SJCRH30 (cell line): Measurements from ENCODE around the gene CYB5R2. TPM values are rescaled to one million over a fixed set of nuclear protein-coding genes. Genes with fewer than 3 reads are reported as not detected.
A peak's percentile ranks its signal among the peaks of the same experiment; 100 is the strongest.
"Not testable (repeated sequence)": the region's sequence is repeated elsewhere in the genome, so short reads cannot be mapped to it uniquely, and the experiment has no call there.

Source experiments
- DNase-seq, 2 experiments: peaks; one replicate each; pipeline ENCODE4 v3.0.0-alpha.2; 2015 to 2020
- H3K27ac ChIP-seq: fragments of 250-450 bp; sonication (Bioruptor Pico); 2 replicates; pipeline ENCODE4 v1.5.1; 2020; ENCODE audit warnings: mild to moderate bottlenecking, moderate library complexity
- H3K27me3 ChIP-seq: fragments of 250-450 bp; sonication (Bioruptor Pico); 2 replicates; pipeline ENCODE4 v1.5.1; 2020; ENCODE audit warnings: mild to moderate bottlenecking, moderate library complexity
- H3K36me3 ChIP-seq: fragments of 250-450 bp; sonication (Bioruptor Pico); 2 replicates; pipeline ENCODE4 v1.5.1; 2020; ENCODE audit warnings: mild to moderate bottlenecking, moderate library complexity
- H3K4me1 ChIP-seq: fragments of 250-450 bp; sonication (Bioruptor Pico); 2 replicates; pipeline ENCODE4 v1.5.1; 2020; ENCODE audit warnings: mild to moderate bottlenecking, moderate library complexity
- H3K4me3 ChIP-seq: fragments of 250-450 bp; sonication (Bioruptor Pico); 2 replicates; pipeline ENCODE4 v1.5.1; 2020; ENCODE audit warnings: mild to moderate bottlenecking, moderate library complexity
- H3K9me3 ChIP-seq: fragments of 250-450 bp; sonication (Bioruptor Pico); replicated peaks from 2 replicates; pipeline ENCODE4 v1.5.1; 2020; ENCODE audit warnings: mild to moderate bottlenecking, moderate library complexity
- total RNA-seq: library from RNA; depleted of rRNA; stranded (reverse); fragments of >200 nt; shearing (Covaris generic); gene quantifications from 2 replicates; pipeline ENCODE4 v1.2.3, GENCODE V29; 2014

The CYB5R2 gene
- total RNA-seq, 1 experiment from 2014 or later, result not detected

DNA sequence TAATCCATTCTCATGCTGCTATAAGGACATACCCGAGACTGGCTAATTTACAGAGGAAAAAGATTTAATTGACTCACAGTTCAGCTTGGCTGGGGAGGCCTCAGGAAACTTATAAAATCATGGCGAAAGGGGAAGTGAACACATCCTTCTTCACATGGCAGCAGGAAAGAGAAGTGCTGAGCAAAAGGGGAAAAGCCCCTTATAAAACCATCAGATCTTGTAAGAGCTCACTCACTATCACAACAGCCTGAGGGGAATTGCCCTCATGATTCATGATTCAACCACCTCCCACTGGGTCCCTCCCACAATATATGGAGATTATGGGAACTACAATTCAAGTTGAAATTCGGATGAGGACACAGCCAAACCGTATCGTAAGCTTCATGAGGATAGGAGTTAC lies 3.8 kb upstream of the CYB5R2 start:
- H3K9me3 ChIP-seq, result no peaks in the 10 kb centered on the region

DNA sequence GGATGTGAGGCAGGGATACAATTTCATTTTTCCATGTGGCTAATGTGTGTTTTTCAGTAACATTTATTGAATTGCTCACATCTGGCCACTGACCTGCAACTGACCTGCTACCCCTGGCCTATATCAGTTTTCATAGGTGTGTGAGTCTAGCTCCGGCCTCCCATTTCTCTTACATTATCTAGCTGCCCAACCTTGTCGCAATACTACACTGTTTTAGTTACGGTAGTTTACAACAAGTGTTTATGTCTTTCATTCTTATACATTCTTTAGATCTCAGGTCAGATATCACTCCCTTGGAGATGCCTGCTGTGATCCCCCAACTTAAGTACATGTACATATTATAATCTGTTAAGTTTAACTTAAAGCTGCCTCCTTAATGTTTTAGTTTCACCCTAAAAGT lies 2.3 kb upstream of the CYB5R2 start:
- Histone ChIP-seq H3K27ac (no peak overlapping the region), H3K4me1 (no peaks in the 10 kb centered on the region), H3K4me3 (no peak overlapping the region), H3K36me3 (no peaks in the 10 kb centered on the region), H3K27me3 (0 out of 2 replicates have a peak, but pooled peaks cover 10% of the 10 kb centered on the region), H3K9me3 (no peaks in the 10 kb centered on the region)
- DNase-seq, result no peak

More for the DNA sequence above, 3.8 kb upstream of the CYB5R2 start:
- Histone ChIP-seq H3K27me3 (0 out of 2 replicates have a peak, but pooled peaks cover 10% of the 10 kb centered on the region), H3K4me1 (no peaks in the 10 kb centered on the region), H3K36me3 (no peaks in the 10 kb centered on the region), H3K4me3 (no peak overlapping the region), H3K27ac (no peak overlapping the region)
- no peak for DNase-seq

DNA sequence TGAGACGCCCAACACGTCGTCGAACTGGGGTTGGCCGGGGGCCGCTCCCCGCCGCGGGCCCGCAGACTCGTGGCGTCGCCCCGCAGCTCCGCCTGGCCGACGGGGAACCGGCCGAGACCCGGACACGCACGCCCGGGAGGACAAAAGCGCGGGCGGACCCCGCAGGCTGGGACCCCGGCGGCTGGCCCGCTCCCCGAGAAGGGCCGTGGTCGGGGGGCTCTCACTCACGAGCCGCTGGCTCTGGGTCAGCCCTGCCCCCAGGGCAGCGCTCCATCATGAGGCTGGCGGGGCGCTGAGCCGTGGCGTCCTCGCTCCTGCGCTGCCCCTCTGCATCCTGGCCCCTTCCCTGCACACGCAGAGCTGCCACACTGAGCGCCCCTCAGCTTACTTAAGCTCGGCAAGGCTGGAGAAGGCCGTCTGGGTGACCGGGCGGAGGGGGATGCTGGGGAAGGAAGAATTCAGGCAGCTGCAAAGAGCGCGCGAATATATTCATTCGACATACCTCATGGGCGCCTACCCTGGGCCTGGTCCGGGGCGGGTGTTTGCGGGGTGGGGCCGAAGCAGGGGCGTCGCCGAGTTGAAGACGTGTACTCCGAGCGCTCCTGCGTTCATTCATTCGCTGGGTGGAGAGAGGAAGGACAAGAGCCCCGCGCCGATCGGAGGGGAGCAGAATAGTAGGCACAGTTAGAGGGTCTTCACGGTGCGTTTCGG lies 579 bp upstream of the CYB5R2 start:
- H3K27ac ChIP-seq, result no peak overlapping the region
- H3K4me3 ChIP-seq, result no peak overlapping the region
- 0 out of 2 replicates have a peak, but pooled peaks cover 10% of the 10 kb centered on the region for H3K27me3 ChIP-seq
- no peaks in the 10 kb centered on the region for H3K36me3 ChIP-seq
- H3K9me3 ChIP-seq, result no peaks in the 10 kb centered on the region
- no peaks in the 10 kb centered on the region for H3K4me1 ChIP-seq
- DNase-seq, result no peak

DNA sequence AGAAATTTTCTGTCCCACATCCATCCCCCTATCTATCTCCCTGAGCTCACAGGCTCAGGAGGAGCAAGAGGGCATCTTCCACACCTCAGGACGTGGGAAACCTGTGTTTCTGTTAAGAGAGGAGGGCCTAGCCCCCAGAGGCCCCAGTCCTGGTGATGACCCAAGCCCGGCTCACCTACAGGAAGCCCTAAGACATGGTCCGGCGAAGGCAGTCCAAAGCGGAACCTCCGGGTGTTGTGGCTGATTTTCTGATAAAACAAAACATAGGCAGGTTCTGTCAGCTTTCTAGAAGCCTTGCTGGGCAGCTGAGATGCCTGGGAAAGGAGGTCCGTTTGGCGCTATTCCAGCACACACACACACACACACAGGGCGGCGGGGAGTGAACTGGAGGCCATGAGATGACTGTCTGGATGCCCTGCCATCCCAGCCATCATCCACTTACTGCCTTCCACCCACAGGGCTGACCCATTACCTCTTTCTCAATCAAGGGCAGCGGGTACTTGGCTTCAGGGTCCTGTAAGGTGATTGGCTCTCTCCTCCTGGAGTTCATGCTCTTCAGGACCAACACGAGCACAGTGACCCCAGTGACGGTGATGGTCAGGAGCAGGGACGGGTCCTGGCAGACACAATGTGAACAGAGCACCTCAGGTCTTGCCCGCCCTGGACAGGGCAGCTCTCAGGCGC lies 882 bp downstream of the CYB5R2 start:
- Histone ChIP-seq H3K27me3 (0 out of 2 replicates have a peak, but pooled peaks cover 6% of the 10 kb centered on the region), H3K9me3 (no peaks in the 10 kb centered on the region), H3K4me3 (no peak overlapping the region), H3K36me3 (no peaks in the 10 kb centered on the region), H3K27ac (no peak overlapping the region), H3K4me1 (no peaks in the 10 kb centered on the region)
- no peak for DNase-seq

DNA sequence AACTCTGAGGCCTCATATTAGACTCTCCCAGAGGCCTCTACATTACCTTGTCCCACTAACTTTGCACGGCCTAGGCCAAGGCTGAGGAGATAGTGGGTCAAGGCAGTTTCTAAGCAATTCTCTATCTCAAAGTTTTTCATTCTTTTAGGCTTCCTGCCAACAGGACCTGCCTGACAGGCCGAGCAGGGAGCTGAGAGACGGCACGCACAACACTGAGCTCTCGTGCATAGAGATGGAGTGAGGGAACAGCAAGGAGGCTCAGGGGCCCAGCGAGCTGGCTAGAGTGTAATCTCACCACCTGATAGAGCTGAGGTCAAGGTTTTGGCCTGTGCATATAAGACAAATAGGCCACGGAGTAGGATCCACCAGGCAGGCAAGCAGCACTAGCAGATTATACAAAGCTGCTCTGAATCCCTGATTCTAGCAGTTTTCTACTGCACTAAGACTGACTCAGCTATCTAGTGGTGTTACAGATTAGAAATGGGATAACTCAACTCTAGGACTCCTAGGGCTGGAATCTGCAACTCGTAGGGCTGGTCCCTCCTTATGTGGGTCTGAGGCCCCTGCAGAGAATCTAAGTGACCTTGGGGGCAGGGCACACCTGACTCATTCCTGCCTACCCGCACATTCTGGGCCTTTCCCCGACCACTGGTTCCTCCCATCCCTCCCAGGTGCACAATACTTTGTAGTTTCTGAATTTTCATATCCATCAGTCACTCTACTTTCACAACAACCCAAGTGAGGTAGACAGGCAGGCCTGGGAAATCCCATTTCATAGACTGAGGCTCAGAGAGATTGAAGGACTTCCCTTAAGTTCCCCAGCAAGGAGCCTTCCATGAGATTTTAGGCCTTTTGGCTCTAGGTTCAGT lies 1.7 kb downstream of the CYB5R2 start:
- Histone ChIP-seq H3K27ac (no peak overlapping the region), H3K4me3 (no peak overlapping the region), H3K9me3 (no peaks in the 10 kb centered on the region), H3K36me3 (no peaks in the 10 kb centered on the region), H3K4me1 (no peaks in the 10 kb centered on the region), H3K27me3 (0 out of 2 replicates have a peak, but pooled peaks cover 4% of the 10 kb centered on the region)
- DNase-seq, result no peak

DNA sequence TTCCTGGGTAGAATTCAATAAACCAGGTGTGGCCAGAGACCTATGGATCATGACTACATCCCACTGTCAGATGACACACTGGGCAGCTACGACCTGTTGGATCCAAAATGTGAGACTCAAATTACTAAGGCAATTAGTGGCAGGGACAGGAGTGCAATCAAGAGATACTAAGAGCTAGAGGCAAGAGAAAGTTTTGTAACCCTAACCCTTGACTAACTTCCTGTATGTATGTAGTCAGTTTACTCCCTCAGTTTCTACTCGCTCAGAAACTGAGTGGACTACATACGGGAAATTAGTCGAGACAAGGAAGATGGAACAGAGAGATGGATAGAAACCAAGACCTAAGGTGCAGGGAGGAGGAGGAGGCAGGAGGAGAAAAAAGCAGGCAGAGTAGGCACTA lies 2.7 kb downstream of the CYB5R2 start:
- DNase-seq, result no peak
- no peaks in the 10 kb centered on the region for H3K4me1 ChIP-seq
- no peak overlapping the region for H3K27ac ChIP-seq
- no peak overlapping the region for H3K4me3 ChIP-seq
- no peaks in the 10 kb centered on the region for H3K9me3 ChIP-seq
- H3K36me3 ChIP-seq, result no peaks in the 10 kb centered on the region
- H3K27me3 ChIP-seq, result 0 out of 2 replicates have a peak, but pooled peaks cover 2% of the 10 kb centered on the region

DNA sequence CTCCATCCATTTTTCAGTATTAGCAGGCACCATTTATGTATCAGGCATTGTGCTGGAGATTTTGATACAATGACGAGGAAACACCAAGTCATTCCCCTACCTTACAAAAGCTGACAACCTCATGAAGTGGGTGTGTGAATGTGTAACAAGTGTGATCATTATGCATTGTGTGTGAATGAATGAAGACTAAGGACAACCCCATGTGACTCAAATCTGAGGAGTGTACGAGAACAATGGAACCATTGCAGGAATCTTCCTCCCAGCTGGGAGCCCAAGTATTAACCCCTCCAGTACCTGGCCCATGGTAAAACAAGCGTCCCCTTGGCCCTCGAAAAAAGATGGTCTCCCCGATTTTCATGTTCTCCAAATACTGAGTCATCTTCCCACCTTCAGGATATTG lies 4.4 kb downstream of the CYB5R2 start:
- Histone ChIP-seq H3K36me3 (no peaks in the 10 kb centered on the region), H3K4me1 (no peaks in the 10 kb centered on the region), H3K9me3 (no peaks in the 10 kb centered on the region), H3K4me3 (no peak overlapping the region), H3K27me3 (no peaks in the 10 kb centered on the region), H3K27ac (no peak overlapping the region)
- DNase-seq, result no peak

DNA sequence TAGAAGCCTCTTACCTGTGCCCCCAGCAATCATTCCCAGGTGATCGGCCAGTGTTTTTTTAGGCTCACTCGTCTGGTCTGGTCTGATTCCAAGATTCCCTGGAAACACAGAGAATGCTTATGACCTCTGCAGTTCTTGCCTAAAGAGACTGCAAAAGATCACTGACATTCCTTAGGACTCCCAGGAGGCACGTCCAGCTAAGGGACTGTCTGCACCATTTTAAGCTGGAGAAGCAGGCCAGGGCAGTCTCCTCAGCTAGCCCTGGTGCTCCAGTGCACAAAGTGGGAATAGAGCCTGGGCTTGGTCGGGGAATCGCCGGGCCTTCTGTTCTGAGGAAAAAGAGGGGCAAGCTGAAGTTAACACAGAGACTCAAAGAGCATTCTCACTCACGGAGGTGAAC lies 4.8 kb downstream of the CYB5R2 start:
- H3K4me3 ChIP-seq, result no peak overlapping the region
- H3K4me1 ChIP-seq, result no peaks in the 10 kb centered on the region
- no peaks in the 10 kb centered on the region for H3K9me3 ChIP-seq
- no peak overlapping the region for H3K27ac ChIP-seq
- no peak for DNase-seq
- no peaks in the 10 kb centered on the region for H3K27me3 ChIP-seq
- no peaks in the 10 kb centered on the region for H3K36me3 ChIP-seq

DNA sequence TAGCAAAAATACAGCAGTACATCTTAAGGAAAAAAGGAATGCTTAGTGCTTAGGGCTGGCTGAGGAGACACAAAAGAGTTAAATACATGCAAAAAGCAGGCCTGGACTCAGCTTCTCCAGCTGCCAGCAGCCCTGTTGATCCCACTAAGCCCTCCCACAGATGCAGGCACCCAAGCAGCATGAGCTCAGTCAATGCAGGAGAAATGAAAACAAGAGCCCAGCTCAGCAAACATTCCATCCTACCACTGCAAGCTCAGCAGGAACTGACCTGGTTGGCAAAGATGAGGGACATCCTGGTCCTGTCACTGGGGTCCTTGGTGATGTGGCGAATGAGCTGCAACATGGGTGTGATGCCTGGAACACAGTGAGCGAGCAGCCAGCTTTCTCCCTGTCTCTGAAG lies 5.8 kb downstream of the CYB5R2 start:
- Histone ChIP-seq H3K9me3 (no peaks in the 10 kb centered on the region), H3K27me3 (no peaks in the 10 kb centered on the region)
- peak; percentile 27 to 45 for DNase-seq

DNA sequence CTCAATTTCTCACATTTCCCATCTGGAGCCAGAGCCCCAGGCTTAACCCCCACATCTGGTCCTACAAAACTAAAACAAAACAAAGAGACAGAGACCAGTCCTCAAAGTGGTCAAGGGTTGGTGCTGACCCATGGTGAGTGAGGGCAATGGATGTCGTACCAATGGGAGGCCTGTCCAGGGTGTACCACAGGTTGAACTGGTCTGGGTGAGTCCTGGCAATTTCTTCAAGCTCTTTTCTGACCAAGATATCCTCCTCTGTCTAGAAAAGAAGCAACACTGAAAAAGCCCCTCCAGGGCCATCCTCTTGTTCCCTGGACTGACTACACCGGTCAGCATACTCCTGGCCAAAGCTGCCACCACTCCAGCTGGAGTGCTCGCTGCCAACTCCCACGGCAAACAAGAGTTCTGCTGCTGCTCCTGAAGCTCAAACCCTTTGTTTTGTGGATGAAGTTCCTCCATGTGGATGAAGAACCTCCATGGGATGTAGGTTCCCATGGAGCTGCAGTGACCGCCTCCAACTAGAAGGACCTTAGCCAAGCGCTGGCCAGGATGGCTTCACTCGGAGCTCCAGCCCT lies 6.9 kb downstream of the CYB5R2 start:
- Histone ChIP-seq H3K27me3 (no peaks in the 10 kb centered on the region), H3K4me3 (no peak overlapping the region), H3K36me3 (no peaks in the 10 kb centered on the region), H3K27ac (no peak overlapping the region), H3K9me3 (no peaks in the 10 kb centered on the region), H3K4me1 (no peaks in the 10 kb centered on the region)
- DNase-seq, result no peak

More for the DNA sequence above, 5.8 kb downstream of the CYB5R2 start:
- Histone ChIP-seq H3K27ac (no peak overlapping the region), H3K4me3 (no peak overlapping the region), H3K4me1 (no peaks in the 10 kb centered on the region), H3K36me3 (no peaks in the 10 kb centered on the region)

DNA sequence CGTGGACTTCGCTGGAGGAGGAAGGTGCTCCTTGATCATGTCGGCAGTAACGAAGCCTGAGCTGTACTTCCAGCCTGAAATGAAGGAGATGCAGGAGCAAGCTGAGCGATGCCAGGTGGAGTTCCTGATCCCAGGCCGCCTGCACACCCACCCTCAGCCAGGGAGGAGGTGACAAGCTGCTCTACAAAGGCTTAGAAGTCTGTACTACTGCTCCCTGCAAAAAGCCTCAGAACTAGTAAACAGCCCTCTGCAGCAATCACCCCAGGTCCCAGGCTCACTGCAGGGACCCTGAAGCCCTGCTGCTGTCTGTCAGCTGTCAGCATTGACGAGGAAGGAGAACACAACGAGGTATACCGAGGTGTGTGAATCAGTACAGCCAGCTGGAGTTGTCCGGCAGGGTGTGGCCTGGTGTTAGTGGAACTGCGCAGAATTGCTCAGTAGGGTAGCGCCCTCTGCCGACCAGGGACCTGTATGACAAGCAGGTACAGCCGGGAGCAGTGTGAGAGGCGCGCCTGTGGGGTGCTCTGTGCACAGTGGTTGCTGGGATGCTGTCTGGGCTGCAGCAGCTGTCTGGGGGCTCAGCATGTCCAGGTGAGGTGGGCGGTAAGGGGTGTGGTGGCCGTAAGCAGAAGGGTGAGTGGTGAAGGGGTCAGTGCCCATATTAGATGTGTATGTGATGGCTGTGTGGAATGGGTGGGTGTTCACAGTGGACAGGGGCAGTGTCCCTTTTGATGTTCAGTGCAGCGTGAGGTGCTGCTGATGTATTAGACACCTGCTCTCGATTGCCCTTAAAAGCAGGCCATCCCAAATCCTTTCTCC lies 7.6 kb downstream of the CYB5R2 start:
- no peak overlapping the region for H3K4me3 ChIP-seq
- no peaks in the 10 kb centered on the region for H3K36me3 ChIP-seq
- no peak overlapping the region for H3K27ac ChIP-seq
- H3K4me1 ChIP-seq, result no peaks in the 10 kb centered on the region
- DNase-seq, result peak; percentile 71 to 79
- H3K9me3 ChIP-seq, result no peaks in the 10 kb centered on the region
- H3K27me3 ChIP-seq, result no peaks in the 10 kb centered on the region

DNA sequence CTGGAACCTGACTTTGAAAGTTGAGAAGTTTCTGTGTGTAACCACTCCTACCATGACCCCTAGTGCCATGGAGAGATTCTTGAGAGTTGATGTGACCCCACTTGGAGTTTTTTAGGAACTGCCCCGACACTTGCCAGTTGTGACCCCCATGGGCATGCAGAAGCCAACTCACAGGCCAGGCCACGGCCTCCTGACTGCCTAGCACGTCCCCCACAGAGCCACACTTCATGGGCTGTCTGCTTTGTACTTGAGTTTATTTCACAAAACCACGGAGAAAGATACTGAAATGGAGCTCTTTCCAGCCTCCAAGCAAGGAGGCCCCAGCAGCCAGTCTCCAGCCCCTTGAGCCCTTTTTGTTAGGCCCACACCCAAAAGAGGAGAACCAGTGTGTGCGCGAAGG lies 8.4 kb downstream of the CYB5R2 start:
- no peak for DNase-seq
- Histone ChIP-seq H3K4me3 (no peak overlapping the region), H3K27ac (no peak overlapping the region), H3K27me3 (no peaks in the 10 kb centered on the region), H3K4me1 (no peaks in the 10 kb centered on the region), H3K9me3 (no peaks in the 10 kb centered on the region), H3K36me3 (no peaks in the 10 kb centered on the region)

DNA sequence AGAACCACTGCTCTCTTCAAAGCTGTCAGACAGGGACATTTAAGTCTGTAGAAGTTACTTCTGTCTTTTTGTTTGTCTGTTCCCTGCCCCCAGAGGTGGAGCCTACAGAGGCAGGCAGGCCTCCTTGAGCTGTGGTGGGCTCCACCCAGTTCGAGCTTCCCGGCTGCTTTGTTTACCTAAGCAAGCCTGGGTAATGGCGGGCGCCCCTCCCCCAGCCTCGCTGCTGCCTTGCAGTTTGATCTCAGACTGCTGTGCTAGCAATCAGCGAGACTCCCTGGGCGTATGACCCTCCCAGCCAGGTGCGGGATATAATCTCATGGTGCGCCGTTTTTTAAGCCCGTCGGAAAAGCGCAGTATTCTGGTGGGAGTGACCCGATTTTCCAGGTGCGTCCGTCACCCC lies 9.8 kb downstream of the CYB5R2 start:
- not testable (repeated sequence) for H3K4me3 ChIP-seq, DNase-seq, H3K27me3 ChIP-seq, H3K9me3 ChIP-seq, H3K36me3 ChIP-seq, H3K27ac ChIP-seq, H3K4me1 ChIP-seq
